Cortex of kidney (tissue), 1 donor: ENCODE data around the gene HK1.
"Not testable (repeated sequence)": the region's sequence is repeated elsewhere in the genome, so short reads cannot be mapped to it uniquely, and the experiment has no call there.

Experiments used
- DNase-seq: peaks from one replicate; lab custom pipeline; 2025; lab: John Stamatoyannopoulos, UW

The HK1 gene

DNA sequence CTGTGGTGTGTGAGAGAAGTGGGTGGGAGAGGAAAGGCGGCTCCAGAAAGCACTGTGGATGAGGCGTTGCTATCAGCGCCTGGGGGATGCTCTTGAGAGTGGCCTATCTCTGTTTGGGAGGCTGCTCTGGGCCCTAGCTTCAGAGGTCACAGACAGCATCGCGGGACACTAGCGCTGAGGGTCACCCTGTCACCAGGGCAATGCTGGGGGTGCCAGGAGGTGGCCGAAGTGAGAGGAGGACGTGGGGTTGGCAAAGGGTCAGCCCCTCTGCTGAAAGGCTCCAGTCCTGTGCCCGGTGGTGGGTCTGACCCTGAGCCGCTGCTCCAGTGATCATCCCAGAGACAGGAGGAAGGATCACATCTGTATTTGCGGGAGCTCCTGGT lies 141.4 kb downstream of the HK1 start:
- no peak for DNase-seq

DNA sequence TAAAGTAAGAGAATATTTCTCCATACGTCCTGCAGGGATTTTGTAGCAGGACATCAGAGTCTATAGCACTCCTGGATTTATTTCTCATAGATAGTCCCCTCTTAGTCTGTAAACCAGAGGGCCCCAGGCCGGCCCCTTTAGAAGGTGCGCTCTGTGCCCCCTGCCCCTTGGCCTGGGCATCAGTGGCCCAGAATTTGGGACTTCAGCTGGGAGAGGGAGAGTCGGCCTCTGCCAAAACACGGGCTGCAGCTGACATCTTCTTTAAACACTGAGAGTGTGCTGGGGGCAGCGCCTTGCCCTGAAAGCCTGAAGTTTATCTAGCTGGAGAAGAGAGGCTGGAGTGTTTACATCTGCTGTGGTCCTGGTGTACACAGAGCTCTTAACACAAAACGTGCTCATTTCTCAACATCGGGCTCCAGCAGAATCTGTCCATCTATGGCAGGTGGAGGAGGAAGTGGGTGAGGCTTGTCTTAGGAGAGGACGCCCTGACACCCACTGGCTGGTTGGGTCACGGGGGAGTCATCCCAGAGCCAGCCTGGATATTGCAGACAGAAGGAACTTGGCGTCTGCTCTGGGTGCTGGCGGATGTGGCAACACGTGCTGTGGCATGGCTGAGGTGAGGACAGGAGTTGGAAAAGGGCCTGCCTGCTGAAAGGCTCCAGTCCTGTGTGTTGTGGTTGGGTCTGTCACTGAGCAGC lies 143.5 kb downstream of the HK1 start:
- no peak for DNase-seq

DNA sequence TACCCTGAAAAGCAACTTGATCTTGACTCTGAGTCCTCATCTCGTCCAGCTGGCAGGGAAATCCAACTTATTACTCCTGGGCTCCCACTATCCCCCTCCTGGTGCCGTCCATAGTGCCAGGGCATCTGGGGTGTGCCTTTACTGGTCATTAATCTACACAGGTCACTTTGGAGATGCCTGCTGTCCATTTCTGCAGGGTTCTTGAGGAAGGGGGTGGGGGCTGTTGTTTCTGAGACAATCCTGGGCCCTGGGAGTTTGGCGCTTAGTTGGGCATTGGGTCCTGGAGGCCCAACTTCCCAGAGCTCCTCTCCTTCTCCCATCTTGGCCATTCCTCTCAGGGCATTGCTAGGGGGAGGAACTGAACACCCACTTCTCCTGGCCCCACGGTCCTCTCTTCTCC lies 144.4 kb downstream of the HK1 start:
- no peak for DNase-seq

DNA sequence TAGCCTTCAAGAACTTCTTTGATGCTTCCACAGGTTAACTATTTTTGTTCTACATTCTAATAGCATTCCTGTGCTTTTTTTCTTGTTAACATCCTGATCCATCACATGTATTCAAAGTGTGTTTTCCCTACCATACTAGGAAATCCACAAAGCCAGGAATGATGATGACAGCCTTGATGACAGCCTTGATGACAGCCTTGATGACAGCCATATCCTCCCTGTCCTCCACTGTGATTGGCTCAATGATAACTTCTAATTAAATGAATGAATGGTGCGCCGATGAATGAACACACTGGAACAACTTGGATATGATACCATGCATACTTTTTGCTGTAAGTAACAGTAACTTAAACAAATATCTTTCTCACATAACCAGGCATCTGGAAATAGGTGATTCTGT lies 146.7 kb downstream of the HK1 start:
- no peak for DNase-seq

DNA sequence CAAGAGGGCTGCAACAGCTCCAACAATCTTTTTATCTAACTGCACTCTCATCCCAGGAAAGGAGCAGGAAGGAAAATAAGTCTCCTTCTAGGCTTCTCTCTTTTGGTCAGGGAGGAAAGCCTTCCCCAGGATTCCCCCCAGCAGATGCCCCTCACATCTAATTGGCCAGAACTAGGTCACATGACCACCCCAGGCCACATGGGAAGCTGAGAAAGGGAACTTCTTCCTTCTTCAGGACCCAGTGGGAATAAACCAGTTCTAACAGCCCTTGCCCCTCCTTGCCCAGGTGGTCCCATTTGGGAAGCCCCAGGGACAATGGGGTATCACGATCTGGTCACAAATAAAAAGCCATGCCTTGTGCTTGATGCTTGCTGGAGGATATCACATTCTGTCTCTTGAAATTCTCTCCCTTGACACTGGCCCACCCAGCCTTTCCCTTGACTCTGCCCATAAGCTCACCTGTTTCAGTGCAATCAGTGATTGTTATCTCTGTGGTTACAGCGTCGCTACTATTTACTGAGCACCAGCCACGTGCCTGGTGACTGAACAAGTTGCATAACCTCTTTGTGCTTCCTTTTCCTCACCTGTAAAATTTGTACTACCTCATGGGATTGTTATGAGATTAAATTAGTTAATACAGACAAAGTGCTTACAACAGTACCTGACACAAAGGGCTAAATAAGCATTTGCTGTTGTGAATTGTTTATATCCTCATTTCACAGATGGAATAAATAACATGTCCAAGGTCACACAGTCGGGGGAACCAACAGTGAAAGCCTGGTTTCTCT lies 147.4 kb downstream of the HK1 start:
- no peak for DNase-seq

GRCh38 chr10:69426376-69426727 lies 148.1 kb downstream of the HK1 start:
- no peak for DNase-seq

GRCh38 chr10:69428165-69428564 lies 149.9 kb downstream of the HK1 start:
- DNase-seq: no peak

DNA sequence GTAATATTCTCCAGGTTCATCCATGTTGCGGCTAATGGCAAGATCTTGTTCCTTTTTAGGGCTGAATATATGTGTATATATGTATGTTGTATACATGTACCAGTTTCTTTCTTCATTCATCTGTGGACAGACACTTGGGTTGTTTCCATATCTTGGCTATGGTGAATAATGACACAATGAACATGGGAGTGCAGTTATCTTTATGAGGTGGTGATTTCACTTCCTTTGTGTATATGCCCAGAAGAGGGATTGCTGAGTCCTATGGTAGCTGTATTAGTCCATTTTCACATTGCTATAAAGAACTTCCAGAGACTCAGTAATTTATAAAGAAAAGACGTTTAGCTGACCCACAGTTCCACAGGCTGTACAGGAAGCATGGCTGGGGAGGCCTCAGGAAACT lies 155.9 kb downstream of the HK1 start:
- DNase-seq: no peak

GRCh38 chr10:69434926-69435325 lies 156.6 kb downstream of the HK1 start:
- no peak for DNase-seq

- no peak for DNase-seq
Measured at GRCh38 chr10:69435966-69436520, 157.7 kb downstream of the HK1 start.

DNA sequence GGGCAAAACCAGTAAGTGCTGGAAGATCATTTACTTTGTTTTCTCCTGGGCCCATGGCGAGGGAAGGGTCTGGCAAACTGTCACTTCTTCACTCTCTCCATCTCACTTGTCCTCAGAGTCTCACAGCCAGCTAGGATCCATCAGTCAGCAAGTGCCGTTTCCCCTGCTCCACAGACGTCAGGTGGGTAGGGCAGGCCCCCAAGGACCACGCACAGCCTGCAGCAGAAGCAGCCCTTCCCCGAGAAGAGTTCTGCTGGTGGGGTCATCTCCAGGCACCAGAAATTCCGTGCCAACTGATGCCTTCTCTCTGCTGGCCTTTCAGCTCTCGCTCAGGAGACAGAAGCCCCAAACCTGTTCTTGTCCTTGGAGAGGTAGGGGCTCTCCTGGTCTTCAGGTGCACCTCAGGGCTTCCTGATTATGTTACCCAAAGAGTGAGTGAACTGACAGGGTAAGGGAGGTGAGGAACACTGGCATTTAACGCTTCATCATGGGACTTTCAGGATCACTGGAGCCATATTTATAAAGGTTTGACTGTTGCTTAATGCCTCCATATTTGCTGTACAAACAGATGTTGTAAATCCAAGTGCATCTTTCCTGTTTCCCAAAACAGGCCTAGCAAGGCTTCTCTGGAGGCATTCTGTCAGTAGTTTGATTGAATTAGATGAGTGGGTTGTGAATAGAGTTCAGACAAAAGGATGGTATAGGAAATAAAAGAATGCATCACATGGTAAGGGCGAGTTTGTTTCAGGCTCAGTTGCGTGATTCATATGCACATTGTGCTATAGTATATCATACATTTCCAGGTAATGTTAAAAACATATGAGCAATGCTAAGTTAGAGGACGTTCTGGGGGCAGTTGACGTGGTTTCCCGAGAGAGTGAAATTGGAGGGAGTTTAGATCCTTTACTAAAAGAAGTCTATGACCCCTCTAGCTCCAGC lies 159.3 kb downstream of the HK1 start:
- DNase-seq: no peak

DNA sequence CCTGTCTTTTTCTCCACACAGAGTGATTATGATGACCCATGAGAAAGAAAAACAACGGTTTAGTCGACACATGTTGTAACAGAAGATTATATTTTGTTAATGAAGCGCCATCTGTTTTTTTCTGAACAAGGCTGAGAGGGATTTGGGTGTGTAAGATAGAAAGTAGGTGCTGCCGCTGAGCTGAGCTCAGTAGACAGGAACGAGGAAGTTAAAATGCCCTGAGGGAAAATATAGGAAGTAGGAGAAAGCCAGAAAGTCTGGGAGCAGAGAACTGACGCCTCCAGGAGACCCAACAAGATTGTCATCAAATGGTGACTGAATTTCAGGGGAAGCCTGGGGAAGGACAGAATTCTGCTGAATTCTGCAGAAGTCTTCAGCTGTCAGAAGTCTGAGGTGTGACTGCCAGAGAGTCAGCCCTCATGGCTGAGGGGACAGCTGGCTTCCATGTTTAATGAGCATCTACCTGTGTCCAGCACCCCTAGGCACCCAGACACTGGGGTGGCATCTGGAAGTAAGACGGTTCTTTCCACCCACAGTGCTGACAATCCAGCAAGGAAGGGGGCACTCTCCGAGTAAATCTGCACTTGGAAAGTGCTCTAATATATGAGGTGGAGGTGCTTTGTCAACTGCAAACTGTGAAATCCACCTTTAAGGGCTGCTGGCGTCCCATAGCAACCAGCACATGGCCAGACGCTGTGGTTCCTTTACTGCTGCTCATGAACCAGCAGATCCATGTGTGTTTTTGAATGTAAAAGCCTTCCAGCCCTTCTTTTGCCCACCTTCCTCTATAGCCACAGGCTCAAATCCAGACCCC lies 160.4 kb downstream of the HK1 start:
- DNase-seq: no peak

GRCh38 chr10:69439350-69439739 lies 161.0 kb downstream of the HK1 start:
- DNase-seq: no peak

- DNase-seq: no peak
Measured at GRCh38 chr10:69439813-69440506, 161.7 kb downstream of the HK1 start.

GRCh38 chr10:69443354-69443753 lies 165.1 kb downstream of the HK1 start:
- no peak for DNase-seq

DNA sequence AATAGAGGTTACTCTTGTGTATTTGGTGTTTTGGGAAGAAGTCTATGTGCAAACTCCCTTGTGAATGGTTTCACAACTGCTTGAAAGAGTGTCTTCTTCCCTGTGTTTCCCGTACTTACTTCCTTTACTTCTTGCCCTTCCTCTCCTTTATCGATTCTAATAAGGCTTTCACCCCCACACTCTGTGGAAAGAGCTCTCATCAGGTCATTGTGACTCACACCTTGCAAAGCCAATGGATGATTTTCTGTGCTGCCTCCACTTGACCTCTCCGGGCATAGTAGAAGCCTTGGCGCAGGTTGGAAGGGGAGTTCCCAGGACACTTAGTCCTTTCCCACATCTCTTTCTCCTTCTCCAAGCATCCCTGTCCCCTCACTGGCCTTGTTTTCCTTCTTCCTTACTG lies 166.7 kb downstream of the HK1 start:
- no peak for DNase-seq

GRCh38 chr10:69446229-69446628 lies 167.9 kb downstream of the HK1 start:
- no peak for DNase-seq

DNA sequence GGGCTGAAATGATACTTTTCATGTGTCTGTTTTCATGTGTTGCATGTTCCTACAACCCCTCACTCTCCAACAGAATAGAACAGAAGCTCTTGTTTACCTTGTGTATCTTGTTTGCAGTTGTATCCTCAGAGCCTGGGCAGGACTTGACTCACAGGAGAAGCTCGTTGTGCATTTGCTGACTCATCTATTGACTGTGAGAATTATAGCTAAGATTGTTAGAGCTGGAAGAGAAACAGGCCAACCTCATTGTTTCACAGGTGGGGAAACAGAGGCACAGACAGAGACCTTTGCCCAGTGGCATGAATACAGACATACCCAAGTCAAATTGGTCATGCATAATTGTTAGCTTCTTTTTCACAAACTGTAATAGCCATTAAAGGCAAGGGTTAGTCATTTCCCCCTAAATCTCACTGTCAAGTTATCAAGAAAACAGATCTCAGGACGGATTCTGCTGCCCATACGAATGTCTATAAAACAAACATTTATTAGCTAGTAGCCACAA lies 168.4 kb downstream of the HK1 start:
- DNase-seq: no peak

DNA sequence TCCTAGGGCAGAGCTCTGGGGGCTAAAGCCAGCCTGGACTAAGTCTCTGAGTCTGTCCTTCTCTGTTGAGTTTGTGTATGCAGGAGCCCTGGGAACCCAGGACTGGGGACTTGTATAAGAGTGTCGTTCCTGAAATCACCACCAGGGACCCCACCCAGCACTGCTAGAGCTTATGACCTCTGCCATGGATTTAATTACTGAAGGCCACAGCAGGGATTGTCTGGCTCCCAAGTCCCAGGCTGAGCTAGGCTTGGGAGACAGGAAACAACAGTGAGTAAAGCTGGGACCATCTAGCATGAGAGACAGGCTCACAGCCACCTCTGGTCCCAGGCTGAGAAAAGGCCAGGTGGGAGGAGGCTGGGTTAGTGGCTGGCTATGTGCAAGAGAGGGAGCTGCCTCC lies 171.5 kb downstream of the HK1 start:
- no peak for DNase-seq

GRCh38 chr10:69450395-69450794 lies 172.1 kb downstream of the HK1 start:
- DNase-seq: not testable (repeated sequence)
